NOMO-1 (cell line): ENCODE measurements around the gene SLC51A.
A peak's percentile ranks its signal among the peaks of the same experiment; 100 is the strongest.

ENCODE experiments used
- DNase-seq, 2 experiments: peaks; one replicate each; lab custom pipeline; 2025; ENCODE audit not compliant: unreplicated experiment in 2 of 2; lab: John Stamatoyannopoulos, UW

Gene SLC51A

GRCh38 chr3:196214783-196215441, 1.4 kb upstream of the SLC51A start:
- peak in 1 of 2 experiments; percentile 26 for DNase-seq

DNA sequence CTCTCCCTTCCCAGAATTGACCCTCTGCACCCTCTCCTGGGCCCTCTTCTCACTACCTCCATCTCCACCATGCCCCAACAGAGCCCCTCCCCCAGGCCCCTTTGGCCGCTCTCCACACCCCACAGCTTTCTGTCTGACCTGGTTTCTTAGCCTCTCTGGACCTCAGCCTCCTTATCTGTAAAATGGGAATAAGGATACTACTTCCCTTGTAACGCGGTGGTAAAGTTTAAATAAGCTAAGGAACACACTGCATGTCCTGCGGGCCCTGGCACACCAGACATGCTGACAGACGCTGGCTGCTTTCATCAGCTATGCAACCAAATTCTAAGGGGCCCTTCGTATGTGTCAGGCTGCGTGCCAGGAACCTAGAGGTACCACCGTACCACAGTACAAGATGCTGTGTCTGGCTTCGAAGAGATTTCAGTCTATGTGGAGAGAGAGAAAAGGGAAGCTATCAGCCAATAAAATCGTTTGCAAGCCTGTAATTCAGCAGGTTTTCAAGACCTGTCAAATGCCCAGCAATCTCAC, 777 bp upstream of the SLC51A start:
- peak in 1 of 2 experiments; percentile 44 for DNase-seq

DNA sequence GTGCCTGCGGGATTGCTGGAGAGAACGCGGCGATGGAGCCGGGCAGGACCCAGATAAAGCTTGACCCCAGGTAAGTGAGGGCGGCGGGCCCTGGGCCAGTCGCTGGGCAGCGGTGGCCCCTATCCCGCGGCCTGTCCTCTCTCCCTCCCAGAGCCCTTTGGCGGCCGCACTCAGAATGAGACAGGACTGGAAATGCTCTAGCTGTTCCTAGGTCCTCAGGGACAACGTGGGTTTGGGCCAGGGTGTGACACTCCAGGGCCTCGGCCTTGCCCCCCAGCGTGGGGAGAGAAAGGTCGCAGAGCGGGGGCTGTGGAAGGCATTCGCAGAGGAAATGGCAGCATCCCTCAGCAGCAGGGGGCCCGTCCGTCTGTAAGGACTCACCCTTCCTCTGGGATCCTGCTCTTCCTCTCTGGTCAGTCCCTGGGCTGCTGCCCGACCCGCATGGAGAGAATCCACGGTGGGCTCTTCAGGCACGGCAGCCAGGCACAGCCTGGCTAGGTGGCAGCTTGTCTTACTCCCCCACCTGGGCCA, 412 bp downstream of the SLC51A start:
- DNase-seq = no peak

DNA sequence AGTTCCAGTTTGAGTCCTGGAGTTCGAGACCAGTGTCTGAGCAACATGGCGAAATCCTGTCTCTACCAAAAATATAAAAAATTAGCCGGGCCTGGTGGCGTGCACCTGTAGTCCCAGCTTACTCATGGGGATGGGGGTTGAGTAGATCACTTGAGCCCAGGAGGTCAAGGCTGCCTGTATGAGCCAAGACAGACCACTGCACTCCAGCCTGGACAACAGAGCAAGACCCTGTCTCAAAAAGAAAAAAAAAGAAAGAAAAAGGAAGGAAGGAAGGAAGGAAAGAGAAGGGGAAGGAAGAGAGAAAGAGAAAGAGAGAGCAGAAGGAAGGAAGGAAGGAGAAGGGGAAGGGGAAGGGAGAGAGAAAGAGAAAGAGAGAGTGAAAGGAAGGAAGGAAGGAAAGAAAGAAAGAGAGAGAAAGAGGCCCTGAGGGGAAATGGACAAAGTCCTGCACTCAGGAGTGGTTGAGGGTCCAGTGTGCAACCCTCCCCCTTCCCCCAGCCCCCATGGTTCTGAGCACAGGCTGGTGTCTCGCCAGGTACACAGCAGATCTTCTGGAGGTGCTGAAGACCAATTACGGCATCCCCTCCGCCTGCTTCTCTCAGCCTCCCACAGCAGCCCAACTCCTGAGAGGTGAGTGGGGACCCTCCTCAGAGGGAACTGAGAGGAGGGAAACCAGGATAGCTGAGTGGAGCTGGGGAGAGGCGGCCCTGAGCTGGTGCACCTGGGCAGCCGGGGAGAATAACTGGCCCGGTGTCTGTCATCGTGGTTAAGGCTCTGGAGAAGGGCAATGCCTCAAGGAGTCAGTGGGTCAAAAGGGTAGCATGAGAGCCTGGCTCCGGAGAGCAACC, 1.2 kb downstream of the SLC51A start:
- DNase-seq = no peak

GRCh38 chr3:196218155-196218712, 1.9 kb downstream of the SLC51A start:
- DNase-seq = no peak

DNA sequence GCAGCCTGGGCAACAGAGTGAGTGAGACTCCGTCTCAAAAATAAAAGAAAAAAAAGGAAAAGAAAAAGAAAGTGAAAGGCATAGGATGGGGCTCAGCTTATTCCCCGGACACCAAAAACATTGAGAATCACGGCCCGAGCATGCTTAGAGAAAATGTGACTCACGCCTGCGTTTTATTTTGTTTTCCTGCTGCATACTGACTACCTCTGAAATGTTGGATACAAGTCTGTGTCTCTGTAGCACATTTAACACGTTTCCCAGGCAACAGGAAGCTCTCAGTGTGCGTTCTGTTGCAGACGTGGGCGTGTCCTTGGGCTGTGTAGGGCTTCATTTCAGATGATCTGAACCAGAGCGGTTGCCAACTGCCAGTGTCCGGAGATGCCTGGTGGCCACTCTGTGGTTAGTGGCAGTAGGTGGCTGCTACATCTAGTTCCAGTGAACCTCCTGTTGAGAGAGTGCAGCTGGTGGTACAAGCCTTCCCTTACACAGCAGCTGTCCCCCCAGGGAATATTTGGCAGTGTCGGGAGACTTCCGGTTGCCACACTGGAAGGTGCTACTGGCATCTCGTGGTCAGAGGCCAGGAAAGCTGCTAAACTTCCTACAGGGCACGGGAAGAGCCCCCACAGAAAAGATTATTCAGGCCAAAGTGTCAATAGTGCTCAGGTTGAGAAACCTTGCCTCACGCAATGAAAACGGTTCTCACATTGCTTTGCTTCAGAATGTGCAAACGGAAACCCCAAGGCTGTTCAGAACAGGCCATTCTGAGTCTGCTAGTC, 3.0 kb downstream of the SLC51A start:
- DNase-seq = peak; percentile 97 to 98

DNA sequence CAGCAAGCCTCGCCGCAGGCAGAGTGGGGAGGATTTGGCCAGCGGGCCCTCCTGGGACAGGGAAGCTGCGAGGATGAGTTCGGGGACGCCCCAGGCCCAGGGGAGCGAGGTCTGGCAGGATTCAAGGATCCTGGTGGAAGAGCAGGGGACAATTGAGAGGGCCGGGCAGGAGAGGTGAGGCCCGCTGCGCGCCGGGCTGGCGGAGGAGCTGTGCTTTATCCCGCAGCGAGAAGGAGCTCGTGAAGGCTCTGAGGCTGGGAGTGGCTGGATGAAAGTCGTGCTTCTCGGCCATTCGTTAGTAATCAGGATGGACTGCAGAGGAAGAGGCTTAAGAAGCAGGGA, 3.6 kb downstream of the SLC51A start:
- peak in 1 of 2 experiments; percentile 57 for DNase-seq

DNA sequence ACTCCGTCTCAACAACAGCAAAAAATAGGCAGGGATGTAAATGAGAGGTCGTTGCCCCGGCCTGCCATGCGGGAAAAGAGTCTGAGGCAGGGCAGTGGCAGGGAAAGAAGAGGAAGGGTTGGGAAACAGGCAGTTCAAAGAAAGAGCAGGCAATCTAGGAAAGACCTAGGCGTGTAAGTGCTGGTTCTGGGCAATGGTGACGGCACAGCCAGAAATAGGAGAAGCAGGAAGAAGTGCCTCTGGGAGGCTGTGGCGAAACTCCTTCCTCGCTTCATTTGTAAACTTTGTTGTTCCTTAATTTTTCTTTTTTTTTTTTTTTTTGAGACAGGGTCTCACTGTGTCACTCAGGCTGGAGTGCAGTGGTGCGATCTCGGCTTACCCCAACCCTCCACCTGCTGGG, 4.3 kb downstream of the SLC51A start:
- peak; percentile 86 for DNase-seq

DNA sequence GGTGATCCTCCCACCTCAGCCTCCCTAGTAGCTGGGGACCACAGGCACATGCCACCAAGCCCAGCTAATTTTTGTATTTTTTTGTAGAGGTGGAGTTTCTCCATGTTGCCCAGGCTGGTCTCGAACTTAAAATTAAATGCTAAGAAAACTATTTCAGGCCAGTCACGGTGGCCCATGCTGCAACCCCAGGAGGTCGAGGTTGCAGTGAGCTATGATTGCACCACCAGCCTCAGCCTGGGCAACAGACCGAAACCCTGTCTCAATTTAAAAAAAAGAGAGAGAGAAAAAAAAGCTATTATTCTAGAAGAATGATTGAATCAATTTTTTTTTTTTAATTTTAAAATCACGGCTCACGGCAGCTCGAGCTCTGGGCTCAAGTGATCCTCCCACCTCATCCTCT, 4.7 kb downstream of the SLC51A start:
- DNase-seq = peak; percentile 74 to 75

GRCh38 chr3:196222876-196223595, 6.7 kb downstream of the SLC51A start:
- no peak for DNase-seq

DNA sequence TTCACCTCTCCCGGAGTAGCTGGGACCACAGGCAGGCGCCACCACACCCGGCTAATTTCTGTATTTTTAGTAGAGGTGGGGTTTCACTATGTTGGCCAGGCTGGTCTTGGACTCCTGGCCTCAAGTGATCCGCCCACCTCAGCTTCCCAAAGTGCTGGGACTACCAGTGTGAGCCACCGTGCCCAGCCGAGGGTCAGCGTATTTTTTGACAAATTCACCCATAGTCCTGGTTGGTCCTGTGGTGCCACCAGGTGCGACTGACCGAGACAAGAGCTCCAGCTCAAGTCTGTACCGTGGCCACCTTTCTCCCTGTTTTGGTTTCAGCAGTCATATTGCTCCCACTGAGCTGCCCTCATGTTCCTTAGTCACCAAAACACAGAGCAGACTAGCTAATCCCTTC, 8.8 kb downstream of the SLC51A start:
- DNase-seq = no peak

- no peak for DNase-seq
These were observed 9.5 kb downstream of the SLC51A start for GRCh38 chr3:196225763-196226364.

DNA sequence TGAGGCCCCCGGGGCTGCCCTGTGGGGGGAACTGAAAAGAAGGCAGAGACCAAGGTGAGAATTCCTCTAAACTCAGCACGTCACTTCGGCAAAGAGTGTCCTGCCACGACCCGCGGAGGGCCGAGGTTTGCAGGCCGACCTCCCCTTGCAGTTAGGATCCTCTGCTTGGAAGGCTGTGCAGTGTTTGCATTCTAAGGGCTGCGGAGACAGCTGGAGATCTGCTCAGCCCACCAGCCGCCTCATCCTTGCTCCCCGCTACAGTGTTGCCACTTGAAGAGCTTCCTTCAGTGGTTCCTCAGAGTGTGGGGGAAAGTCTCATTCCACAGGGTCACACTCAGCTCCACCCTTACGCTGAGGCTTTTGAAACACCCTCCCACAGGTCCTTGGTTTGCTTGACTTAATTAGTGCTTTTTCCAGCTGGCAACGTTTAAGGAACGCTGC, 10.8 kb downstream of the SLC51A start:
- no peak for DNase-seq

GRCh38 chr3:196227629-196228493, 11.5 kb downstream of the SLC51A start:
- no peak for DNase-seq

DNA sequence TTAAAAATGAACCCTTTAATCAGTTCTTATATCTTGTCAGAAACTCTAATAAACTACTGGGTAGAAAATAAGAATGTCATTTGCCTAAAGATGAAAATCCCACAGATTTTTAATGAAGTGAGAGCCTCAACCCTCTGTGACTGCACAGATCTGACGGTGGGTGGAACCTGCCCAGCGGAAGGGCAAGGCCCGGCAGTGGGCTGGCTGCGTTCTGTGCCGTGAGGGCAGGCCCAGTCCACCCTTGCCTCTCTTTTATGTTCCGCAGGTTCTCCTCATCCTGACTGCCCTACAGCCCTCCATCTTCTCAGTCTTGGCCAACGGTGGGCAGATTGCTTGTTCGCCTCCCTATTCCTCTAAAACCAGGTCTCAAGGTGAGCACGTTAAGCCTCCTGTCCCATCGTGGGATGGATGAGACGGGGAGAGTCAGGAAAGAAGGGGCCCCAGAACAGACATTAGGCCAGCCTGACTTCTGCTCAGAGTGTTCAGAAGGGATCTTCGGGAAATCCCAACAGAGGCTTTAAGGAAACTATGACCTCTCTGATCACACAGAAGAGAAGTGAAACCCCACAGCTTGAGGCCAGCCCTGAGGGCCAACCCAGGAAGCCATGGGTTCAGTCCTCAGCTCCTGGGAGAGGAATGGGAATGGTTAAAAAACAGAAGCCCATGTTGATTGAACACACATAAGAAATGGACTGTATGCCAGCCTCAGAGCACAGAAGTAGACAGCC, 16.0 kb downstream of the SLC51A start:
- peak in 1 of 2 experiments; percentile 53 for DNase-seq

GRCh38 chr3:196232882-196233251, 16.5 kb downstream of the SLC51A start:
- DNase-seq = peak in 1 of 2 experiments; percentile 38

DNA sequence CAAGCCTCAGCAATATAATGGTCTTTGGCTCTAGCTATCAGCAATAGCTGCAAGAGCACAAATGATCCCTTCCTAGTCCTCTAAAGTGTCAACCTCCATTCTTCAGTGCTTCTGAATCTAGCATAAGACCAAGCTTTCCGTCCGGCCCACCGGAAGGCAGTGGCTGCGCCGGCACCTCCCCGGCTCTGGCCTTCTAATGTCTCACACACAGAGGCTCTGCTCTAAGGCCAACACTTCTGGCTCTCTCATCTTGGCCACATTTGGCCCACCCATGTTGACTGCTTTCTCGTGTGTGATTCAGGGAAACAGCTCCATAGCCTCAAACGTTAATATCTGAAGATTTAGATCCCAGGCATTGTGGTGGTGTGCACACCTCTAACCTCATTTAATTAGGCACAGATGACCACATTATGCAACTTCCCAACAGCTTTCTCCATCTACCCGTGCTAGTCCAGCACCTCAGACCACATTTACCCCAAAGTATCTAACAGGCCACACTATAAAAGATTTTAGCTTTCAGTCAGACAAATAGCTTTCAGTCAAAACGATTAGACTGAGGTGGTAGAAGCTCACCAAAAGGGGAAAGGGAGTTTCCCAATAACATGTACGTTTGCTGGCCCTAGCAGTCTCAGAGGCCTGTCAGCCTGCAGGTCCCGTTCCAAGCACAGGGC, 19.3 kb downstream of the SLC51A start:
- DNase-seq = peak; percentile 94 to 95
